Measurements from ENCODE around the gene TAF13. TPM values are rescaled to one million over a fixed set of nuclear protein-coding genes. Genes with fewer than 3 reads are reported as not detected.

Gene TAF13
- polyA plus RNA-seq, 1 donor from 2014 or later: 60.1 TPM

DNA sequence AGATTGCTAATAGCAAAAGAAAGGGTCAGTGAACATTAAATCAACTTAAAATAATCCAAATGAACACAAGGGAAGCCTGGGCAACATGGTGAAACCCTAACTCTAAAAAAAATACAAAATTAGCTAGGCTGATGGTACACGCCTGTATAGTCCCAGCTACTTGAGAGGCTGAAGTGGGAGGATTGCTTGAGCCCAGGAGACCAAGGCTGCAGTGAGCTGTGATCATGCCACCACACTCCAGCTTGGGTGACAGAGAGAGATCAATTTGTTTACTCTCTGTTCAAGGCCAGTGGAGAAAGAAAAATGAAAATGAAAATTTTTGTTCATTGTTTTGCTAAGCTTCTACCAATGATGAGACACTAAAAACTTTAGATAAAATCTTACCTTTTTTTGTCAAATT, 58.7 kb downstream of the TAF13 start:
- Histone ChIP-seq H3K9me2 (ENCODE audit: insufficient read depth, low read length) (no peaks in the 10 kb centered on the region), H3K79me2 (replicated peaks; ENCODE audit: insufficient read depth, low read length) (no peaks in the 10 kb centered on the region), H2AFZ (ENCODE audit: low read depth, low read length) (no peak overlapping the region), H3K4me3 (ENCODE audit: low read length) (no peak overlapping the region), H3F3A (ENCODE audit: insufficient read depth, low read length, poor library complexity, severe bottlenecking) (no peaks in the 10 kb centered on the region), H3K4me2 (ENCODE audit: low read length) (no peak overlapping the region), H3K36me3 (ENCODE audit: insufficient read depth, low read length) (no peaks in the 10 kb centered on the region), H3K9ac (ENCODE audit: low read length) (no peak overlapping the region), H3K9me3 (ENCODE audit: low read length) (no peaks in the 10 kb centered on the region), H3K27ac (ENCODE audit: low read length) (no peak overlapping the region), H3K27me3 (ENCODE audit: insufficient read depth, low read depth, low read length) (no peaks in the 10 kb centered on the region), H4K20me1 (ENCODE audit: insufficient read depth) (no peaks in the 10 kb centered on the region)
- TF ChIP-seq EZH2 (IDR thresholded peaks at IDR 0.05; ENCODE audit: borderline replicate concordance, insufficient read depth, low read length, poor library complexity, severe bottlenecking) (no peak), RAD21 (conservative IDR thresholded peaks at IDR 0.05) (no peak), SMC3 (conservative IDR thresholded peaks at IDR 0.05; ENCODE audit: poor library complexity) (no peak), EP300 (conservative IDR thresholded peaks at IDR 0.05; ENCODE audit: poor library complexity, severe bottlenecking) (no peak), POLR2AphosphoS5 (IDR thresholded peaks at IDR 0.05) (no peak), TAF1 (IDR thresholded peaks at IDR 0.05; ENCODE audit: low read depth) (no peak)
- TF ChIP-seq, protein P1, sequence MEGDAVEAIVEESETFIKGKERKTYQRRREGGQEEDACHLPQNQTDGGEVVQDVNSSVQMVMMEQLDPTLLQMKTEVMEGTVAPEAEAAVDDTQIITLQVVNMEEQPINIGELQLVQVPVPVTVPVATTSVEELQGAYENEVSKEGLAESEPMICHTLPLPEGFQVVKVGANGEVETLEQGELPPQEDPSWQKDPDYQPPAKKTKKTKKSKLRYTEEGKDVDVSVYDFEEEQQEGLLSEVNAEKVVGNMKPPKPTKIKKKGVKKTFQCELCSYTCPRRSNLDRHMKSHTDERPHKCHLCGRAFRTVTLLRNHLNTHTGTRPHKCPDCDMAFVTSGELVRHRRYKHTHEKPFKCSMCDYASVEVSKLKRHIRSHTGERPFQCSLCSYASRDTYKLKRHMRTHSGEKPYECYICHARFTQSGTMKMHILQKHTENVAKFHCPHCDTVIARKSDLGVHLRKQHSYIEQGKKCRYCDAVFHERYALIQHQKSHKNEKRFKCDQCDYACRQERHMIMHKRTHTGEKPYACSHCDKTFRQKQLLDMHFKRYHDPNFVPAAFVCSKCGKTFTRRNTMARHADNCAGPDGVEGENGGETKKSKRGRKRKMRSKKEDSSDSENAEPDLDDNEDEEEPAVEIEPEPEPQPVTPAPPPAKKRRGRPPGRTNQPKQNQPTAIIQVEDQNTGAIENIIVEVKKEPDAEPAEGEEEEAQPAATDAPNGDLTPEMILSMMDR (IDR thresholded peaks at IDR 0.05; ENCODE audit: poor library complexity, severe bottlenecking): no peak
- TF ChIP-seq, protein P2, sequence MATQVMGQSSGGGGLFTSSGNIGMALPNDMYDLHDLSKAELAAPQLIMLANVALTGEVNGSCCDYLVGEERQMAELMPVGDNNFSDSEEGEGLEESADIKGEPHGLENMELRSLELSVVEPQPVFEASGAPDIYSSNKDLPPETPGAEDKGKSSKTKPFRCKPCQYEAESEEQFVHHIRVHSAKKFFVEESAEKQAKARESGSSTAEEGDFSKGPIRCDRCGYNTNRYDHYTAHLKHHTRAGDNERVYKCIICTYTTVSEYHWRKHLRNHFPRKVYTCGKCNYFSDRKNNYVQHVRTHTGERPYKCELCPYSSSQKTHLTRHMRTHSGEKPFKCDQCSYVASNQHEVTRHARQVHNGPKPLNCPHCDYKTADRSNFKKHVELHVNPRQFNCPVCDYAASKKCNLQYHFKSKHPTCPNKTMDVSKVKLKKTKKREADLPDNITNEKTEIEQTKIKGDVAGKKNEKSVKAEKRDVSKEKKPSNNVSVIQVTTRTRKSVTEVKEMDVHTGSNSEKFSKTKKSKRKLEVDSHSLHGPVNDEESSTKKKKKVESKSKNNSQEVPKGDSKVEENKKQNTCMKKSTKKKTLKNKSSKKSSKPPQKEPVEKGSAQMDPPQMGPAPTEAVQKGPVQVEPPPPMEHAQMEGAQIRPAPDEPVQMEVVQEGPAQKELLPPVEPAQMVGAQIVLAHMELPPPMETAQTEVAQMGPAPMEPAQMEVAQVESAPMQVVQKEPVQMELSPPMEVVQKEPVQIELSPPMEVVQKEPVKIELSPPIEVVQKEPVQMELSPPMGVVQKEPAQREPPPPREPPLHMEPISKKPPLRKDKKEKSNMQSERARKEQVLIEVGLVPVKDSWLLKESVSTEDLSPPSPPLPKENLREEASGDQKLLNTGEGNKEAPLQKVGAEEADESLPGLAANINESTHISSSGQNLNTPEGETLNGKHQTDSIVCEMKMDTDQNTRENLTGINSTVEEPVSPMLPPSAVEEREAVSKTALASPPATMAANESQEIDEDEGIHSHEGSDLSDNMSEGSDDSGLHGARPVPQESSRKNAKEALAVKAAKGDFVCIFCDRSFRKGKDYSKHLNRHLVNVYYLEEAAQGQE (IDR thresholded peaks at IDR 0.05; ENCODE audit: borderline replicate concordance): no peak

Small RNA genes within 50 kb of the gene (small RNA-seq; reads per million reads assigned to genes)
- gene AL356488.2 (0 reads per million in 3 experiments), gene BX679664.1 (0 reads per million in 3 experiments)

Other genes starting within 250 kb of the TAF13 start
- not detected in 2 replicates for gene AKNAD1, start 218.9 kb downstream of the TAF13 start, polyA plus RNA-seq
- 5.3 and 6.7 TPM in 2 replicates for gene GPSM2, start 199.0 kb downstream of the TAF13 start, polyA plus RNA-seq
- 27.8 and 28.7 TPM in 2 replicates for gene CLCC1, start 112.5 kb downstream of the TAF13 start, polyA plus RNA-seq
- gene WDR47, start 33.9 kb downstream of the TAF13 start, polyA plus RNA-seq: 65.7 and 76.3 TPM in 2 replicates
- 52.2 and 53.9 TPM in 2 replicates for gene TMEM167B, start 14.8 kb upstream of the TAF13 start, polyA plus RNA-seq
- 16.8 and 18.8 TPM in 2 replicates for gene ELAPOR1, start 38.1 kb upstream of the TAF13 start, polyA plus RNA-seq
- gene SARS1, start 137.9 kb upstream of the TAF13 start, polyA plus RNA-seq: 274 and 281 TPM in 2 replicates
- gene CELSR2, start 173.5 kb upstream of the TAF13 start, polyA plus RNA-seq: 7.9 and 9.5 TPM in 2 replicates
- 5.4 and 7.9 TPM in 2 replicates for gene PSRC1, start 207.1 kb upstream of the TAF13 start, polyA plus RNA-seq
- 0.78 and 1.6 TPM in 2 replicates for gene MYBPHL, start 231.0 kb upstream of the TAF13 start, polyA plus RNA-seq

All from neural cell (in vitro differentiated cells).